Mesenteric fat pad (tissue), 1 donor: ENCODE results near the gene SPPL2B. TPM values are rescaled to one million over a fixed set of nuclear protein-coding genes. Genes with fewer than 3 reads are reported as not detected.
"Not testable (repeated sequence)": the region's sequence is repeated elsewhere in the genome, so short reads cannot be mapped to it uniquely, and the experiment has no call there.

Experiments
- DNase-seq: peaks from one replicate; pipeline ENCODE4 v3.0.0-alpha.2; 2020; ENCODE audit warnings: low spot score
- total RNA-seq: library from RNA; stranded (reverse); fragmentation: NEBNext Ultra II Directional; extraction: Animal tissue kit (Norgen Biotek cat#: 25700); gene quantifications from one replicate; pipeline ENCODE4 v1.2.1, GENCODE V29; 2021
- donor health status: DM: yes; HTN: yes; CAD: no.

The SPPL2B gene
- total RNA-seq, 1 donor from 2014 or later, result 37.8 TPM

DNA sequence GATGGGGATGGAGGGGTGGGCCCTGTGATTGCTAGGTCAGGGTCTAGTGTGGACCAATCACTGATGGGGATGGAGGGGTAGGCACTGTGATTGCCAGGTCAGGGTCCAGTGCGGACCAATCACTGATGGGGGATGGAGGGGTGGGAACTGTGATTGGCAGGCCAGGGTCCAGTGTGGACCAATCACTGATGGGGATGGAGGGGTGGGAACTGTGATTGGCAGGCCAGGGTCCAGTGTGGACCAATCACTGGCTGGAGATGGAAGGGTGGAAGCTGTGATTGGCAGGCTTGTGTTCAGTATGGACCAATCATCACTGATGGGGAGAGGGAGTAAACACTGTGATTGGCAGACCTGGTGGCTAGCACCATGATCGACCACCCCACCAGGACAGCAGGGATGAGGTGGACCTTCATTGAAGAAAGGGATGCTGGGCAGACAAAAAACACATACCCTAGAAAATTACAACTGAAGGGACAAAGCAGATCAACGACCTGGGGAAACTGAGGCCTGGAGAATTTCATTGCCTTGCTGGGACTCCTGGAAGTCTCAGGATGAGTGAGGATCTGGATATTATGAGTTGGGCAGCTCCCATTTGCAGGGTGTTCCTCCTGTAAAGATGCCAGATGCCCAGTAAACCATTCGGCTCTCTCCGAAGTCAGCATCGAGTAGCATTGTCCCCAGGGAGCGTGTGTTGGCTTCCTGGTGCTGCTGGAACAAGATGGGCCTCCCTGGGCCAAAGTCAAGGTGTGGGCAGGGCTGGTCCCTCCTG lies 47.1 kb downstream of the SPPL2B start:
- no peak for DNase-seq

DNA sequence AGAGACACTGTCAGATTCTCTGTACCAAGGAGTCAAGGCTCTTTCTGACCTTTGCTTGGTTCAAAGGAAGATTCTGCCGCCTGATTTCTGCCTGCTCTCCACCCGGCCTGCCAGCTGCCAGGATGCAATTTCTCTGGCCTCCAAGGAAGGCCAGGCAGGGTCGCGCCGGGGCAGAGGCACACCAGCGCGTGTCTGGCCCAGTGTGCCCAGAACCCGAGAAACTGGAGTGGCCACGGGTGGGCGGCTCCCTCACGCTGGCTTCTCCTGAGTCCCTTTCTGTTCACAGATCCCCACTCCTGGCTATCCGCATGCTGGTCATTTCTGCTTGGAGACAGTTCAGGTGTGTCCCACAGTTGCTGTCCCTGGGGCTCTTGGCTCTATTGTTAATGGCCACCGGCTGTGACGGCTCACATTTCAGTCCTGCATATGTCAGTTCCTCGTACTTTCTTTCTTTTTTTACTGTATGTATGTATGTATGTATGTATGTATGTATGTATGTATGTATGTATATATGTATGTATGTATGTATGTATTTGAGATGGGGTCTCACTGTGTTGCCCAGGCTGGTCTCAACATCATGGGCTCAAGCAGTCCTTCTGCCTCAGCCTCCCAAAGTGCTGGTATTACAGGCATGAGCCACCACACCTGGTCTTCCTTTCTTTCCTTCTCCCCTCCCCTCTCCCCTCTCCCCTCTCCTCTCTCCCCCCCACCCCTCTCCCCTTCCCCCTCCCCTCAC lies 48.5 kb downstream of the SPPL2B start:
- DNase-seq, result no peak

DNA sequence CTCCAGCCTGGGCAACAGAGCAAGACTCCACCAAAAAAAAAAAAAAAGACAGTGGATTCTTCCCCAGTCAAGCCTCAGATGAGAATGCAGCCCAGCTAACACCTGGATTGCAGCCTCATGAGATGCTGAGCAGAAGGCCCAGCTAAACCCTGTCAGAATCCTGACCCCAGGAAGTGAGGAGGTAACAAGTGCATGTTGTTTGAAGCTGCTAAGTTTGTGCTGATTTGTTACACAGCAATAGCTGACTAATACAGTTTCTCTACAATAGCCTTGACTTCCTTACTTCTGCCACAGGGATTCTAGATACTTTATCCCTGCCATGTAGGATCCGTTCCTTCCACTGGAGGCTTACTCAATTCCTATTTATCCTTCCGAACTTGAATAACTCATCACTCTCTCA lies 52.1 kb downstream of the SPPL2B start:
- DNase-seq, result no peak

DNA sequence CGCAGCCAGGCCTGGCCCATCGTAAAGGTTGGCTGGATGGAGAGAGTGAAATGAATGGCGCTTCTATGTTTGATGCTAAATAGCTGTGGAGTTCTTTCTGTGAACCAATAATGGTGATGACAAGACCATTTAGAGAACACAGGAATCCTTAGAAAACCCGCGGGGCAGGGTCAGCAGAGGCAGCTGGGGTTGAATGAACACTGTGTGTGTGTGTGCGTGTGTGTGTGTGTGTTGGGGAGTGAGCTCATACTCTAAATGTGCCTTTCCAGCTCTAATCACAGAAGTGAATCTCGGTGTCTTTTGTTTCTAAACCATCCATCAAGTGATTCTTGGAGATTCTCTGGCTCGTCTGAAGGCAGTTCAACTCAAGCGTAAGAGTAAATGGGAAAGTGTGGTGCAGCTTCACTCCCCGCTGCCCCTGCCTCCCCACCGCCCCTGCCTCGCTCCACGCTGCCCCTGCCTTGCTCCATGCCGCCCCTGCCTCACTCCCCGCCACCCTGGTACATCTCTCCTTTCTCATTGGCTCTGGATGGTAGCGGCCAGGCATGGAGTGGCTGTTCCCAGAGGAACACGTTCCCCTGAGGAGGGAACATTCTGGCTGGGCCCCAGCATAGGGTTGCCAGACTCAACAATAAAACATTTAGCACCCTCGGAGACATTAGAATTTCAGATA lies 52.8 kb downstream of the SPPL2B start:
- no peak for DNase-seq

DNA sequence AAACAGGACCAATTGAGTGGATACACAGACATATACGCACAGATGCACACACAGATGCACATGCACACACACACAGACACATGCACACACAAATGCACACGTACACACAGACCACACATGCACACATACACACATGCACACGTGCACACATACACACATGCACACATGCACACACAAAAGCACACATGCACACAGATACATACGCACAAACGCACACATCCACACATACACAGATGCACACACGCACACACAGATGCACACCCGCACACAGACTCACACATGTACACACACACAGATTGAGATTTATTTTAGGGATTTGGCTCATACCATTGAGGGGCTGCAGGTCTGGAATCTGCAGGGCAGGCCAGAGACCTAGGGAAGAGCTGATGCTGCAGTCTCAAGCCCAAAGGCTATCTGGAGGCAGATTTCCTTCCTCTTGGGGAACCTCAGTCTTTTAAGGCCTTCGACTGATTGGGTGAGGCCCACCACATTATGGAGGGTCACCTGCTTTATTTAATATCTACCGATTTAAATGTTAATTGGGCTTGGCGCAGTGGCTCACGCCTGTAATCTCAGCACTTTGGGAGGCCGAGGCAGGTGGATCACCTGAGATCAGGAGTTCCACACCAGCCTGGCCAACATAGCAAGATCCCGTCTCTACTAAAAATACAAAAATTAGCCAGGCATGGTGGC lies 54.2 kb downstream of the SPPL2B start:
- DNase-seq, result no peak

DNA sequence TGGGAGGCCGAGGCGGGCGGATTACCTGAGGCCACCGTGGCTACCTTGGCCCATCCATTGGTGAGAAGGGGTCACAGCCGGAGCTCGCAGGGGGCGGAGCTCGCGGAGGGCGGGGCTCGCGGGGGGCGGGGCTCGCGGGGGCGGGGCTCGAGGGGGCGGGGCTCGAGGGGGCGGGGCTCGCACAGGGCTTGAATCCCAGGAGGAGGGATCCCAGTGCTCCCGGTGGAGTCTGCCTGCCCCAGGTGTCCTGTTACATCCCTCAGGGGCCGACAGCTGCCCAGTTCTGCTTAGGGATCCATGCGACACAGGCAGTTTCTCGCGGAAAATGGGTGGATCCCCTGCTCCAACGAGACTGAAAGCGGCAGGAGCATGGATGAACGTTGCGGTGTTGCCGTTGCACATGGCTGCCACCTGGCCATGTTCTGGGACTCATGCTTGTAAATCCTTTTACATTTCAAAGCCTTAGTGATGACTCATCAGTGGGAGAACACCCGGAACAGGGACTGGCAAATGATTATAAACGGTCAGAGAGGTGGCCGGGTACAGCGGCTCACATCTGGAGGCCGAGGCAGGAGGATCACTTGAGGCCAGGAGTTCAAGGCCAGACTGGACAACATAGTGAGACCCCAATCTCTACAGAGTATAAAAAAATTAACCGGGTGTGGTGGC lies 56.7 kb downstream of the SPPL2B start:
- no peak for DNase-seq

DNA sequence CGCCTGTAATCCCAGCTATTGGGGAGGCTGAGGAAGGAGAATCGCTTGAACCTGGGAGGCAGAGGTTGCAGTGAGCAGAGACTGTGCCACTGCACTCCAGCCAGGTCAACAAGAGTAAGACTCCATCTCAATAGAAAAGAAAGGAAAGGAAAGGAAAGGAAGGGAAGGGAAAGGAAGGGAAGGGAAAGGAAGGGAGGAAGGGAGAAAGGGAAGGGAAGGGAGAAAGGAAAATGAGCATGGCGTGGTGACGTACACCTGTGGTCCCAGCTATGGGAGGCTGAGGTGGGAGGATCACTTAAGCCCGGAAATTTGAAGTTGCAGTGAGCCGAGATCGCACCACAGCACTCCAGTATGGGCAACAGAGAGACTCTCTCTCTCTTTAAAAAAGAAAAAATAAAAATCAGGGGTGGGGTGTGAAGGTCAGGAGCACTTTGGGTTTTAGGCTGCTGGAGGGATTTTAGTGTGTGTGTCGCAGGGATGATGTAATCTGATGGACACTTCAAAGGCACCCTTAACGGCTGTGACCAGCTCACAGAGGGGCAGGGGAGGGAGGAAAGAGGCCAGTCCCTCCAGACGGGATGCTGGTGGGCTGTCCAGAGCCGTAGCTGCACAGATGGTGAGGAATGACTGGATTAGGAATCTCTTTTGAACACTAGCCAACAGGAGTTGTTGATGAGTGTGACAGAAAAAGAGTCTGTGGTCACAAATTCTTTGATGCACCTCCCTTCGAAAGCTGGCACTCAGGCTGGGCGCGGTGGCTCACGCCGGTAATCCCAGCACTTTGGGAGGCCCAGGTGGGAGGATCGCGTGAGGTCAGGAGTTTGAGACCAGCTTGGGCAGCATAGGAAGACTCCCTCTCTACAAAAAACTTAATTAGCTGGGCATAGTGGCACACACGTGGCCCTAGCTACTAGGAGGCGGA lies 59.1 kb downstream of the SPPL2B start:
- no peak for DNase-seq

DNA sequence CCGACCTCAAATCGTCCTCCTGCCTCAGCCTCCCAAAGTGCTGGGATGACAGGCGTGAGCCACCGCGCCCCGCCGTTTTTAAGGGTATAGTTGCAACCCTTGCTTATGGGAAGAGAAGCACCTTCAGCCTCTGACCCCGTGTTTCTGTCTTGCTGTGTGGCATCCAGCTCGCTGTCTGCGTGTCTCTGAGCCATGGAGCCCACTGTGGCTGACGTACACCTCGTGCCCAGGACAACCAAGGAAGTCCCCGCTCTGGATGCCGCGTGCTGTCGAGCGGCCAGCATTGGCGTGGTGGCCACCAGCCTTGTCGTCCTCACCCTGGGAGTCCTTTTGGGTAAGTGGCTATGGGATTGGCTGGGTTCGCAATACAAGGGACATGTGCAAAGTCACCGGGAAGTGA lies 61.1 kb downstream of the SPPL2B start:
- DNase-seq, result no peak

DNA sequence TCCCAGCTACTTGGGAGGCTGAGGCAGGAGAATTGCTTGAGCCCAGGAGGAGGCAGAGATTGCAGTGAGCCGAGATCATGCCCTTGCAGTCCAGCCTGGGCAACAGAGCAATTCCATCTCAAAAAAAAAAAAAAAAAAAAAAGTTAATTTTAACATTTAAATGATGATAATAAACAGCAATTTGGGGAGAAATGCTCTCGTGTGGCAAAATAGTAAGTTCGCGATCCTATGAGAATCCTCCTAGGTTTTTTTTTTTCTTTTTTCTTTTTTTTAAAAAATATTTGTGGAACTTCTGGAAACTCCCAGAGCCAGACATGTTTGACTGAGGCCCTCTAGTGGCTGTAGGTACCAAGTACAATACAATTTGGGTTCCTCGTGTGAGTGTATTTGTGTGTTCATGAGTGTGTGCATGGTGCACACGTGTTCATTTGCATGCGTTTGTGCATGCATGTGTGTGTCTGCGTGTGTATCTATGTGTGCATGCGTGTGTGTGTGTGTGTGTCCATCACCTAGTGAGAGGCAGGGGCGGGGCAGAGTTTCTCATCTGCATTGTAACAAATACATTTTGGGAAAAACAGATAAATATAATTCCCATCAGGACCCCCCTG lies 62.7 kb downstream of the SPPL2B start:
- DNase-seq, result no peak

DNA sequence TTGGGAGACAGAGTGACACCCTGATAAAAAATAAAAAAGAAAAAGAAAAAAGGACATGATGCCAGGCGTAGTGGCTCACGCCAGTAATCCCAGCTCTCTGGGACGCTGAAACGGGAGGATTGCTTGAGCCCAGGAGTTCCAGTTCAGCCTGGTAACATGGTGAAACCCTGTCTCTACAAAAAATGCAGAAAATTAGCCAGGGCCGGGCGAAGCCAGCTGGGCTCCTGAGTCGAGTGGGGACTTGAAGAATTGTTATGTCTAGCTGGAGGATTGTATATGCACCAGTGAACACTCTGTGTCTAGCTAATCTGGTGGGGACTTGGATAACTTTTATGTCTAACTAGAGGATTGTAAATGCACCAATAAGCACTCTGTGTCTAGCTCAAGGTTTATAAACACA lies 63.9 kb downstream of the SPPL2B start:
- no peak for DNase-seq

DNA sequence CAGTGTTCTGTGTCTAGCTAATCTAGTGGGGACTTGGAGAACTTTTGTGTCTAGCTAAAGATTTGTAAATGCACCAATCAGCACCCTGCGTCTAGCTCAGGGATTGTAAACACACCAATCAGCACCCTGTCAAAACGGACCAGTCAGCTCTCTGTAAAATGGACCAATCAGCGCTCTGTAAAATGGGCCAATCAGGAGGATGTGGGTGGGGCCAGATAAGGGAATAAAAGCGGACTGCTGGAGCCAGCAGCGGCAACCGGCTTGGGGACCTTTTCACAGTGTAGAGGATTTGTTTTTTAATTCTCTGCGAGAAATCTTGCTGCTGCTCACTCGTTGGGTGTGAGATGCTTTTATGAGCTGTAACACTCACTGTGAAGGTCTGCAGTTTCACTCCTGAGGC lies 64.4 kb downstream of the SPPL2B start:
- DNase-seq, result not testable (repeated sequence)

DNA sequence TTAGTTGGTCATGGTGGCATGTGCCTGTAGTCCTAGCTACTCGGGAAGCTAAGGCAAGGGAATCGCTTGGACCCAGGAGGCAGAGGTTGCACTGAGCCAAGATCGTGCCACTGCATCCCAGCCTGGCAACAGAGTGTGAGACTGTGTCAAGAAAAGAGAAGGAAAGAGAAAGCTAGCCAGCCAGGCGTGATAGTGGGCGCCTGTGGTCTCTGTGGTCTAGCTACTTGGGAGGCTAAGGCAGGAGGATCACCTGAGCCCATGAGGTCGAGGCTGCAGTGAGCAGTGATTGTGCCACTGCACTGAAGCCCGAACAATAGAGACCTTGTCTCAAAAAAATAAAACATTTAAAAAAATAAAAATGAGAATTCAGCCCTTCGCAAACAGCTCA lies 65.6 kb downstream of the SPPL2B start:
- DNase-seq, result no peak

DNA sequence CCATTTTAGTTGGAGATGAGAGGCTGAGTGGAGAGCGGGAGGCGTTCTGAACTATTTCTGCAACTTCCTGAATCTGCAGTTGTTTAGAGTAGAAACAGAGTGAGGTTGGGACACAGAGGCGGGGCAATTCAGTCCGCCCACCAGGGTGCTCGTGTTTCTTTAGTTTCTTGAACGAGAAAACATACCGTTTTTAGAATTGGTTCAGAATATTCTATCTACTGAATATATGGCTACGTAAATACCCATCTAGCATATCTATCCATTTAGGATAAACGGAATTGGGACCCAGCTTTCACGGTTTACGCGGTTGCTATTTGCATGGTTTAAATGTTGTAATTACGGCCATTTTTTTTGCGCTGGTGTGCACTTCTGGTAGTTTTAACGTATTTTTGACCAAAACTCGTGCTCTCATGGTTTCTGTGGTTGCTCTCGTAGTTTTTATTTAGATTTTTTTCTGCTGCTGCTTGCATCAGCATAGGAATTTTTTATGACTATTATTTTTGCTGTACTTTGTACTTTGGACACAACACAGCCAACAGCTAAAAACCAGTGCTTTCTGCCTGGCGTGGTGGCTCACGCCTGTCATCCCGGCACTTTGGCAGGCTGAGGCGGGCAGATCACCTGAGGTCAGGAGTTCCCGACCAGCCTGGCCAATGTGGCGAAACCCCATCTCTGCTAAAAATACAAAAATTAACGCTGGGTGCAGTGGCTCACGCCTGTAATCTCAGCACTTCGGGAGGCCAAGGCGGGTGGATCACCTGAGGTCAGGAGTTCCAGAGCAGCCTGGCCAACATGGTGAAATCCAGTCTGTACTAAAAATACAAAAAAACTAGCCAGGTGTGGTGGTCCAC lies 66.2 kb downstream of the SPPL2B start:
- no peak for DNase-seq

DNA sequence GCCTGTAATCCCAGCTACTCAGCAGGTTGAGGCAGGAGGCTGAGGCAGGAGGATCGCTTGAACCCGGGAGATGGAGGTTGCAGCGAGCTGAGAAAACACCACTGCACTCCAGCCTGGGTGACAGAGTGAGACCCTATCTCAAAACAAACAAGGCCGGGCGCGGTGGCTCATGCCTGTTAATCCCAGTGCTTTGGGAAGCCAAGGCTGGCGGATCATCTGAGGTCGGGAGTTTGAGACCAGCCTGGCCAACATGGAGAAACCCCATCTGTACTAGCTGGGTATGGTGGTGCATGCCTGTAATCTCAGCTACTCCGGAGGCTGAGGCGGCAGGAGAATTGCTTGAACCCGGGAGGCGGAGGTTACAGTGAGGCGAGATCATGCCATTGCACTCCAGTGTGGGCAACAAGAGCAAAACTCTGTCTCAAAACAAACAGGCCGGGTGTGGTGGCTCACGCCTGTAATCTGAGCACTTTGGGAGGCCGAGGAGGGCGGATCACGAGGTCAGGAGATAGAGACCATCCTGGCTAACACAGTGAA lies 66.9 kb downstream of the SPPL2B start:
- DNase-seq, result not testable (repeated sequence)

DNA sequence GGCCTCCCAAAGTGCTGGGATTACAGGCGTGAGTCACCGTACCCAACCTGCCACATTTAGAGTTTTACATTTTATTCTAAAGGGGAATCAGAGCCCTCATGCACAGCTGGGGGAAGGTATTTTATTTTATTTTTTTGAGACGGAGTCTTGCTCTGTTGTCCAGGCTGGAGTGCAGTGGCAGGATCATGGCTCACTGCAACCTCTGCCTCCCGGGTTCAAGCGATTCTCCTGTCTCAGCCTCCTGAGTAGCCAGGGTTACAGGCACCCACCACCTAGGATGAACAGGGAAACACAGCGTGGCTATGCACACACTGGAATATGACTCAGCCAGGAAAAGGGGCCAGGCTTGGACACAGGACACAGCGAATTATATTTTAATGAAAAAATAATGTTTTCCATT lies 68.7 kb downstream of the SPPL2B start:
- DNase-seq, result not testable (repeated sequence)

DNA sequence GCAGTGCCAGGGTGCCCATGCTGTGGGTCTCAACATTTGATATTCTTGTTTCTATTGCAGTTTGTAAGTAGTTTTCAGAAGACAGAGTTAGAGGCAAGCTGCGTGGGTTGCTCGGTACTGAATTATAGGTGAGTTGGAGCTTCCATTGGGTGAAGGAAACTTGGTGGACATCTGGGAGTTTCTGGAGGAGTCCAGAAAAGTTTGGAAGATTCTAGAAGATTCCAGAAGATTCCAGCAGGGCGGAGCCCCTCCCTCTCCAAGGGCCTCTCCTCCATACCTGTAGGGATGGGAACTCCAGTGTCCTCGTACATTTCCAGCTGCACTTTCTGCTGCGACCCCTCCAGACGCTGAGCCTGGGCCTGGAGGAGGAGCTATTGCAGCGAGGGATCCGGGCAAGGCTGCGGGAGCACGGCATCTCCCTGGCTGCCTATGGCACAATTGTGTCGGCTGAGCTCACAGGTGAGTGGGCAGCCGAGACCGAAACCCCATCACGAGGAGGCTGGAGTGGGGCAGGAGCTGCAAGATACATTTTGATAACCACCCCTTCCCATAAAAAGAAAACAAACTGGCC lies 70.3 kb downstream of the SPPL2B start:
- DNase-seq, result no peak

DNA sequence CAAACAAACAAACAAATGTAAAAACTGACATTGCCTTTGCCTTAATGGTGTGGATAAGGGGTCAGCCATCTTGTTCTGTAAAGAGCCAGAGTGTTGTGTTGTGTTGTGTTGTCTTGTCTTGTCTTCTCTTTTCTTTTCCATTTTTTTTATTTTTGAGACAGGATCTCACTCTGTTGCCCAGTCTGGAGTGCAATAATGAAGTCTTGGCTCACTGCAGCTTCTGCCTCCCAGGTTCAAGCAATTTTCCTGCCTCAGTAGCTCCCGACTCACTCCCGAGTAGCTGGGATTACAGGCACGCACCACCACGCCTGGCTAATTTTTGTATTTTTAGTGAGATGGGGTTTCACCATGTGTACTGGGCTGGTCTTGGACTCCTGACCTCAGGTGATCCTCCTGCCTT lies 71.1 kb downstream of the SPPL2B start:
- no peak for DNase-seq
